Measurements from ENCODE around the gene RPP40.

Gene RPP40

GRCh38 chr6:4973982-4974745 is 29.7 kb downstream of the RPP40 start:
- Histone ChIP-seq H4K91ac (ENCODE audit: low read length) (no peak overlapping the region), H3K9me3 (ENCODE audit: control insufficient read depth, low read length) (peaks cover 10% of the 10 kb centered on the region), H3K4me2 (ENCODE audit: low read length, poor library complexity, severe bottlenecking) (no peak overlapping the region), H3K4me3 (ENCODE audit: insufficient read depth in 1 of 2, low read depth in 1 of 2, low read length in 2 of 2) (peak overlapping the region in 1 of 2 experiments; percentile 42), H4K8ac (ENCODE audit: low read length) (no peak overlapping the region), H2BK15ac (ENCODE audit: low read depth, poor library complexity, severe bottlenecking) (no peak overlapping the region), H2AK5ac (ENCODE audit: low read length, severe bottlenecking) (no peak overlapping the region), H2BK5ac (ENCODE audit: low read depth, low read length, poor library complexity, severe bottlenecking) (no peak overlapping the region), H3K18ac (ENCODE audit: low read depth in 1 of 2, low read length in 2 of 2) (no peak overlapping the region), H3K27ac (ENCODE audit: low read length, poor library complexity, severe bottlenecking) (no peak overlapping the region), H2BK12ac (ENCODE audit: low read length in 2 of 2) (peak overlapping the region in 1 of 2 experiments; percentile 18), H3K36me3 (ENCODE audit: control insufficient read depth in 1 of 2, insufficient read depth in 2 of 2, low read depth in 1 of 2, low read length in 2 of 2) (no peaks in the 10 kb centered on the region), H3K4ac (ENCODE audit: low read depth in 1 of 2, low read length in 2 of 2) (no peak overlapping the region), H3K79me1 (replicated peaks; ENCODE audit: low read length, poor library complexity, severe bottlenecking) (no peaks in the 10 kb centered on the region), H3K27me3 (ENCODE audit: control insufficient read depth in 1 of 2, insufficient read depth in 1 of 2, low read length in 2 of 2) (peaks cover 0 to 4% of the 10 kb centered on the region in 2 experiments), H2AFZ (ENCODE audit: low read depth, low read length) (peak overlapping the region; percentile 48), H3K4me1 (ENCODE audit: control insufficient read depth, insufficient read depth, low read depth, low read length) (no peaks in the 10 kb centered on the region), H3K23ac (ENCODE audit: low read length in 2 of 2) (no peak overlapping the region), H3K9ac (ENCODE audit: low read length) (peak overlapping the region; percentile 82), H3K14ac (ENCODE audit: low read length in 2 of 2) (no peak overlapping the region), H2BK120ac (ENCODE audit: low read depth, low read length) (no peak overlapping the region)
- 53% methylated on average over 14 of the region's 14 CpGs for WGBS
- peak; percentile 14 for DNase-seq

GRCh38 chr6:4973415-4973814 is 30.4 kb downstream of the RPP40 start:
- WGBS = 92% methylated on average over 11 of the region's 13 CpGs
- Histone ChIP-seq H2AFZ (ENCODE audit: low read depth, low read length) (no peak overlapping the region), H2BK15ac (ENCODE audit: low read depth, poor library complexity, severe bottlenecking) (no peak overlapping the region), H2BK120ac (ENCODE audit: low read depth, low read length) (no peak overlapping the region), H3K4me2 (ENCODE audit: low read length, poor library complexity, severe bottlenecking) (no peak overlapping the region), H3K14ac (ENCODE audit: low read length in 2 of 2) (peak overlapping the region in 1 of 2 experiments; percentile 28), H2BK12ac (ENCODE audit: low read length in 2 of 2) (no peak overlapping the region), H3K18ac (ENCODE audit: low read depth in 1 of 2, low read length in 2 of 2) (no peak overlapping the region), H3K36me3 (ENCODE audit: control insufficient read depth in 1 of 2, insufficient read depth in 2 of 2, low read depth in 1 of 2, low read length in 2 of 2) (no peaks in the 10 kb centered on the region), H4K91ac (ENCODE audit: low read length) (no peak overlapping the region), H3K4ac (ENCODE audit: low read depth in 1 of 2, low read length in 2 of 2) (no peak overlapping the region), H3K23ac (ENCODE audit: low read length in 2 of 2) (no peak overlapping the region), H3K9me3 (ENCODE audit: control insufficient read depth, low read length) (peaks cover 6% of the 10 kb centered on the region), H2AK5ac (ENCODE audit: low read length, severe bottlenecking) (no peak overlapping the region), H3K4me3 (ENCODE audit: insufficient read depth in 1 of 2, low read depth in 1 of 2, low read length in 2 of 2) (no peak overlapping the region), H3K27me3 (ENCODE audit: control insufficient read depth in 1 of 2, insufficient read depth in 1 of 2, low read length in 2 of 2) (peaks cover 0 to 4% of the 10 kb centered on the region in 2 experiments), H3K27ac (ENCODE audit: low read length, poor library complexity, severe bottlenecking) (no peak overlapping the region), H2BK5ac (ENCODE audit: low read depth, low read length, poor library complexity, severe bottlenecking) (no peak overlapping the region), H3K79me1 (replicated peaks; ENCODE audit: low read length, poor library complexity, severe bottlenecking) (no peaks in the 10 kb centered on the region), H3K4me1 (ENCODE audit: control insufficient read depth, insufficient read depth, low read depth, low read length) (no peaks in the 10 kb centered on the region), H3K9ac (ENCODE audit: low read length) (peak overlapping the region; percentile 82), H4K8ac (ENCODE audit: low read length) (no peak overlapping the region)
- no peak for DNase-seq

GRCh38 chr6:4972438-4972837 is 31.4 kb downstream of the RPP40 start:
- Histone ChIP-seq H4K91ac (ENCODE audit: low read length) (no peak overlapping the region), H3K4me1 (ENCODE audit: control insufficient read depth, insufficient read depth, low read depth, low read length) (no peaks in the 10 kb centered on the region), H3K36me3 (ENCODE audit: control insufficient read depth in 1 of 2, insufficient read depth in 2 of 2, low read depth in 1 of 2, low read length in 2 of 2) (no peaks in the 10 kb centered on the region), H3K79me1 (replicated peaks; ENCODE audit: low read length, poor library complexity, severe bottlenecking) (no peaks in the 10 kb centered on the region), H2AK5ac (ENCODE audit: low read length, severe bottlenecking) (no peak overlapping the region), H3K14ac (ENCODE audit: low read length in 2 of 2) (no peak overlapping the region), H3K9me3 (ENCODE audit: control insufficient read depth, low read length) (peaks cover 6% of the 10 kb centered on the region), H2BK5ac (ENCODE audit: low read depth, low read length, poor library complexity, severe bottlenecking) (no peak overlapping the region), H2BK12ac (ENCODE audit: low read length in 2 of 2) (no peak overlapping the region), H3K18ac (ENCODE audit: low read depth in 1 of 2, low read length in 2 of 2) (no peak overlapping the region), H3K9ac (ENCODE audit: low read length) (no peak overlapping the region), H3K27me3 (ENCODE audit: control insufficient read depth in 1 of 2, insufficient read depth in 1 of 2, low read length in 2 of 2) (peaks cover 0 to 4% of the 10 kb centered on the region in 2 experiments), H3K4me3 (ENCODE audit: insufficient read depth in 1 of 2, low read depth in 1 of 2, low read length in 2 of 2) (no peak overlapping the region), H3K23ac (ENCODE audit: low read length in 2 of 2) (no peak overlapping the region), H2AFZ (ENCODE audit: low read depth, low read length) (no peak overlapping the region), H3K4ac (ENCODE audit: low read depth in 1 of 2, low read length in 2 of 2) (no peak overlapping the region), H3K4me2 (ENCODE audit: low read length, poor library complexity, severe bottlenecking) (no peak overlapping the region), H4K8ac (ENCODE audit: low read length) (no peak overlapping the region), H2BK15ac (ENCODE audit: low read depth, poor library complexity, severe bottlenecking) (no peak overlapping the region), H2BK120ac (ENCODE audit: low read depth, low read length) (no peak overlapping the region), H3K27ac (ENCODE audit: low read length, poor library complexity, severe bottlenecking) (no peak overlapping the region)
- WGBS = 91% methylated on average over 7 of the region's 10 CpGs
- DNase-seq = no peak

GRCh38 chr6:4971851-4972250 is 32.0 kb downstream of the RPP40 start:
- Histone ChIP-seq H3K27me3 (ENCODE audit: control insufficient read depth in 1 of 2, insufficient read depth in 1 of 2, low read length in 2 of 2) (peaks cover 0 to 4% of the 10 kb centered on the region in 2 experiments), H3K9ac (ENCODE audit: low read length) (no peak overlapping the region)
- WGBS = 83% methylated on average over 7 of the region's 7 CpGs

More at GRCh38 chr6:4971851-4972250, 32.0 kb downstream of the RPP40 start:
- Histone ChIP-seq H2BK5ac (ENCODE audit: low read depth, low read length, poor library complexity, severe bottlenecking) (no peak overlapping the region), H2AK5ac (ENCODE audit: low read length, severe bottlenecking) (no peak overlapping the region), H3K79me1 (replicated peaks; ENCODE audit: low read length, poor library complexity, severe bottlenecking) (no peaks in the 10 kb centered on the region), H3K18ac (ENCODE audit: low read depth in 1 of 2, low read length in 2 of 2) (no peak overlapping the region), H3K27ac (ENCODE audit: low read length, poor library complexity, severe bottlenecking) (no peak overlapping the region), H2BK15ac (ENCODE audit: low read depth, poor library complexity, severe bottlenecking) (no peak overlapping the region), H3K23ac (ENCODE audit: low read length in 2 of 2) (no peak overlapping the region), H3K9me3 (ENCODE audit: control insufficient read depth, low read length) (peaks cover 1% of the 10 kb centered on the region), H2BK120ac (ENCODE audit: low read depth, low read length) (no peak overlapping the region), H3K4me3 (ENCODE audit: insufficient read depth in 1 of 2, low read depth in 1 of 2, low read length in 2 of 2) (no peak overlapping the region), H2AFZ (ENCODE audit: low read depth, low read length) (no peak overlapping the region), H3K4me1 (ENCODE audit: control insufficient read depth, insufficient read depth, low read depth, low read length) (no peaks in the 10 kb centered on the region), H2BK12ac (ENCODE audit: low read length in 2 of 2) (no peak overlapping the region), H4K91ac (ENCODE audit: low read length) (no peak overlapping the region), H3K4me2 (ENCODE audit: low read length, poor library complexity, severe bottlenecking) (no peak overlapping the region), H3K14ac (ENCODE audit: low read length in 2 of 2) (no peak overlapping the region), H3K36me3 (ENCODE audit: control insufficient read depth in 1 of 2, insufficient read depth in 2 of 2, low read depth in 1 of 2, low read length in 2 of 2) (no peaks in the 10 kb centered on the region), H4K8ac (ENCODE audit: low read length) (no peak overlapping the region), H3K4ac (ENCODE audit: low read depth in 1 of 2, low read length in 2 of 2) (no peak overlapping the region)
- no peak for DNase-seq
